Loucy (cell line): Measurements from ENCODE around the gene ZNF639.
A peak's percentile ranks its signal among the peaks of the same experiment; 100 is the strongest.

ENCODE experiments used
- H2AFZ ChIP-seq: fragments of 200-600 bp; sonication (generic); 2 replicates; pipeline ENCODE4 v1.6.0; 2016; ENCODE audit warnings: antibody characterized with exemption, mild to moderate bottlenecking, low read length, moderate library complexity
- H3F3A ChIP-seq: fragments of 200-600 bp; 2 replicates; pipeline ENCODE4 v1.6.0; 2016; ENCODE audit warnings: antibody characterized with exemption, low read depth, mild to moderate bottlenecking
- H3K27me3 ChIP-seq: fragments of 200-600 bp; sonication (generic); 2 replicates; pipeline ENCODE4 v1.6.1; 2014; ENCODE audit warnings: low read length, mild to moderate bottlenecking; ENCODE audit not compliant: insufficient read depth, poor library complexity, severe bottlenecking
- H3K36me3 ChIP-seq: fragments of 200-600 bp; sonication (generic); 2 replicates; pipeline ENCODE4 v1.6.1; 2016; ENCODE audit warnings: low read length; ENCODE audit not compliant: insufficient read depth
- H3K4me1 ChIP-seq: fragments of 200-600 bp; sonication (generic); 2 replicates; pipeline ENCODE4 v1.5.1; 2014; ENCODE audit warnings: low read length, mild to moderate bottlenecking; ENCODE audit not compliant: insufficient read depth, poor library complexity, severe bottlenecking
- H3K4me2 ChIP-seq: fragments of 200-600 bp; sonication (generic); 2 replicates; pipeline ENCODE4 v1.6.0; 2014; ENCODE audit warnings: antibody characterized with exemption, low read length, low read depth, mild to moderate bottlenecking; ENCODE audit not compliant: poor library complexity, severe bottlenecking
- H3K4me3 ChIP-seq: fragments of 200-600 bp; sonication (generic); 2 replicates; pipeline ENCODE4 v1.5.1; 2014; ENCODE audit warnings: low read length, mild to moderate bottlenecking, mixed read lengths; ENCODE audit not compliant: poor library complexity, severe bottlenecking
- H3K79me2 ChIP-seq: fragments of 200-600 bp; sonication (generic); 2 replicates; pipeline ENCODE4 v1.6.1; 2014; ENCODE audit warnings: low read length; ENCODE audit not compliant: insufficient read depth
- H3K9ac ChIP-seq: fragments of 200-600 bp; sonication (generic); 2 replicates; pipeline ENCODE4 v1.6.0; 2014; ENCODE audit warnings: mild to moderate bottlenecking, low read depth, low read length, moderate library complexity; ENCODE audit not compliant: poor library complexity, severe bottlenecking
- H3K9me2 ChIP-seq: fragments of 200-600 bp; sonication (generic); replicated peaks from 2 replicates; pipeline ENCODE4 v1.6.1; 2016; ENCODE audit warnings: low read depth, low read length, mixed read lengths
- H3K9me3 ChIP-seq: fragments of 200-600 bp; sonication (generic); 2 replicates; pipeline ENCODE4 v1.6.1; 2014; ENCODE audit warnings: mild to moderate bottlenecking, antibody characterized with exemption, low read length, low read depth; ENCODE audit not compliant: insufficient read depth
- H4K20me1 ChIP-seq: fragments of 200-600 bp; sonication (generic); 2 replicates; pipeline ENCODE4 v1.6.0; 2014; ENCODE audit warnings: antibody characterized with exemption, low read length, mild to moderate bottlenecking; ENCODE audit not compliant: insufficient read depth, poor library complexity, severe bottlenecking
- EZH2phosphoT487 ChIP-seq: fragments of 200-600 bp; IDR thresholded peaks from 2 replicates; pipeline ENCODE4 v1.6.1; 2018; ENCODE audit warnings: antibody characterized with exemption, mild to moderate bottlenecking, moderate library complexity, borderline replicate concordance
- TF ChIP-seq, protein P1 (sequence below): fragments of 200-600 bp; sonication (generic); conservative IDR thresholded peaks from 2 replicates; pipeline ENCODE4 v1.5.1; 2014; ENCODE audit warnings: mild to moderate bottlenecking, antibody characterized with exemption, low read length

ZNF639 gene

DNA sequence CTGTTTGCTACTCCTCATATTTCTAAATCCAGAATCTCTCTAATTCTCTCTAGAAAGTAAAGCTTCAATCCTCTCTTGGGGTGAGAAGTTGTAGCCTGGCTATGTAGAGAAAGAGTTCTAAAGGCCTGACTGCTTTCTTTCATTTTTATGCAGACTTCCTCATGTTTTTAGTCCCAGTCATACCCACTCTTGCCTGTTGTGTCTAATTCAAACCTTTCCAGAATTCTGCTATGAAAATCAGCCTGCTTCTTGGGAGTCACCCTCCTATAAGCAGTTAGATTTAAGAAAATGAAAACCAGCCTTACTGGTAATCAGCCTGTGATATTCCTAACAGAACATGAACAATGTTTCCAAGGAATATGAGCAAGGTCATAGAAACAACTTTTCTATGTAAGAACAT, 14.8 kb upstream of the ZNF639 start:
- Histone ChIP-seq H3K9ac (no peak overlapping the region), H4K20me1 (no peaks in the 10 kb centered on the region), H3F3A (no peaks in the 10 kb centered on the region), H3K4me3 (no peak overlapping the region), H3K27me3 (no peaks in the 10 kb centered on the region), H2AFZ (no peak overlapping the region), H3K4me2 (no peak overlapping the region), H3K9me2 (no peaks in the 10 kb centered on the region), H3K36me3 (no peaks in the 10 kb centered on the region), H3K9me3 (no peaks in the 10 kb centered on the region), H3K79me2 (no peaks in the 10 kb centered on the region), H3K4me1 (no peaks in the 10 kb centered on the region)
- TF ChIP-seq, protein P1, sequence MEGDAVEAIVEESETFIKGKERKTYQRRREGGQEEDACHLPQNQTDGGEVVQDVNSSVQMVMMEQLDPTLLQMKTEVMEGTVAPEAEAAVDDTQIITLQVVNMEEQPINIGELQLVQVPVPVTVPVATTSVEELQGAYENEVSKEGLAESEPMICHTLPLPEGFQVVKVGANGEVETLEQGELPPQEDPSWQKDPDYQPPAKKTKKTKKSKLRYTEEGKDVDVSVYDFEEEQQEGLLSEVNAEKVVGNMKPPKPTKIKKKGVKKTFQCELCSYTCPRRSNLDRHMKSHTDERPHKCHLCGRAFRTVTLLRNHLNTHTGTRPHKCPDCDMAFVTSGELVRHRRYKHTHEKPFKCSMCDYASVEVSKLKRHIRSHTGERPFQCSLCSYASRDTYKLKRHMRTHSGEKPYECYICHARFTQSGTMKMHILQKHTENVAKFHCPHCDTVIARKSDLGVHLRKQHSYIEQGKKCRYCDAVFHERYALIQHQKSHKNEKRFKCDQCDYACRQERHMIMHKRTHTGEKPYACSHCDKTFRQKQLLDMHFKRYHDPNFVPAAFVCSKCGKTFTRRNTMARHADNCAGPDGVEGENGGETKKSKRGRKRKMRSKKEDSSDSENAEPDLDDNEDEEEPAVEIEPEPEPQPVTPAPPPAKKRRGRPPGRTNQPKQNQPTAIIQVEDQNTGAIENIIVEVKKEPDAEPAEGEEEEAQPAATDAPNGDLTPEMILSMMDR: no peak
- TF ChIP-seq EZH2phosphoT487: no peak

DNA sequence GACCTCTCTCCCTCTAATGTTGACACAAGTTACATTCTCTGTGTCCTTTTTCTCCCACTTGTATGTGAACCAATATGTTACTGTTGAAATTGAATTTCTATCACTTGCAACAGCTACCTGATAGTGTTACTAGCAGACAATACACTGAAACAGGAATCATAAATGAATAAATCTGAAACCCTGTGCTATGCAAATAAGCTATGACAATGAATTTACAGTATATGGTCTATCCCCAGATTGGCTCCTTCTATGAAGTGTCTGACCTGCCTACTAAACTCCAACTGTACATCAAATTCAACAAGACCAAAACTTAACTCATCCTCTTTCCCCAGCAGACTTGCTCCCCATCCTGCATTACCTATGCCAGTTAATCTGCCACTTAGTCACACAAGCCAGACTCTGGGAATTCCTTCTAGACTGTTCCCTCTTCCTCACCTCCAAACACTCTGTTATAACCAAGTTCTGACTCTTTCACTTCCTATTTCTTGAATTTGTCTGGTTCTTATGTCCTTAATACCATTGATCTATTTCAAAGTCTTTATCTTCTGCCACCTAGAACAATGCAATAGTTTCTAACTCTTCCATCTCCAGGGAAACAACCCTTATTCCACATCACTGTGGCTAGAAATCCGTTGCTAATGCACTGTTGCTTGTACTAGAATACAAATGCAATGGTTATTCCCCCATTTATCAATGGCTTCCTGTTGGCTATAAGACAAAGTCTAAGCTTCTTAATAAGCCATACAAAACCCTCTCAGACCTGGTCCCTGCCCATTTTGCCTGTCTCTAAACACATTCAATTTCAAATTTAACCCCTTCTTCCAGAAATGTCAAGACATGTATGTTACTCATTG, 13.4 kb upstream of the ZNF639 start:
- H2AFZ ChIP-seq: peak overlapping the region; percentile 54
- H3K4me3 ChIP-seq: no peak overlapping the region
- H3K4me2 ChIP-seq: no peak overlapping the region

GRCh38 chr3:179318876-179319275, 4.0 kb upstream of the ZNF639 start:
- Histone ChIP-seq H4K20me1 (peaks cover 6% of the 10 kb centered on the region), H3F3A (no peaks in the 10 kb centered on the region), H3K9ac (no peak overlapping the region), H2AFZ (no peak overlapping the region), H3K4me1 (peaks cover 17% of the 10 kb centered on the region), H3K4me2 (no peak overlapping the region), H3K36me3 (no peaks in the 10 kb centered on the region), H3K27me3 (no peaks in the 10 kb centered on the region), H3K79me2 (peaks cover 9% of the 10 kb centered on the region), H3K9me3 (no peaks in the 10 kb centered on the region), H3K4me3 (no peak overlapping the region), H3K9me2 (no peaks in the 10 kb centered on the region)
- no peak for TF ChIP-seq EZH2phosphoT487
- TF ChIP-seq, protein P1: no peak

More for the DNA sequence above, 13.4 kb upstream of the ZNF639 start:
- no peaks in the 10 kb centered on the region for H3K9me3 ChIP-seq
- TF ChIP-seq, protein P1: no peak
- TF ChIP-seq EZH2phosphoT487: no peak
- H4K20me1 ChIP-seq: no peaks in the 10 kb centered on the region
- H3K9me2 ChIP-seq: no peaks in the 10 kb centered on the region
- no peaks in the 10 kb centered on the region for H3K36me3 ChIP-seq
- H3K79me2 ChIP-seq: no peaks in the 10 kb centered on the region
- no peaks in the 10 kb centered on the region for H3F3A ChIP-seq
- H3K27me3 ChIP-seq: no peaks in the 10 kb centered on the region
- no peak overlapping the region for H3K9ac ChIP-seq
- H3K4me1 ChIP-seq: no peaks in the 10 kb centered on the region
